H1 (cell line): ENCODE results near the gene OBP2B. TPM values are rescaled to one million over a fixed set of nuclear protein-coding genes. Genes with fewer than 3 reads are reported as not detected.

ENCODE experiments used
- CTCF ChIA-PET: fragments of 300-600 bp; sonication (Branson Sonifier 250); formaldehyde crosslinking; loops from one replicate; lab custom pipeline; 2021; ENCODE audit not compliant: partially characterized antibody; lab: Charles Lee
- POLR2A ChIA-PET: fragments of 300-600 bp; sonication (Branson Sonifier 250); formaldehyde crosslinking; loops from one replicate; lab custom pipeline; 2021; ENCODE audit warnings: inconsistent platforms; ENCODE audit not compliant: partially characterized antibody; lab: Charles Lee
- DNase-seq, 2 experiments: peaks; one replicate each; pipeline versions ENCODE4 v3.0.0 to v3.0.0-alpha.2; 2010 to 2022; ENCODE audit warnings: low spot score in 2 of 2, low read depth in 1 of 2, mixed read lengths in 1 of 2
- FAIRE-seq: peaks from 2 replicates; lab custom pipeline; 2011; peaks lifted over from hg19 to GRCh38; lab: Jason Lieb, UNC
- H2AFZ ChIP-seq: 2 replicates; pipeline ENCODE4 v1.8.1; 2012; ENCODE audit warnings: low read length, inconsistent platforms
- H2AK5ac ChIP-seq: 2 replicates; pipeline ENCODE4 v1.6.1; 2013; ENCODE audit warnings: low read depth, low read length
- H2BK120ac ChIP-seq: replicated peaks from 2 replicates; pipeline ENCODE3; 2013; ENCODE audit warnings: low read depth, low read length, inconsistent platforms
- H2BK12ac ChIP-seq: 2 replicates; pipeline ENCODE4 v1.6.1; 2013; ENCODE audit warnings: low read depth, low read length
- H2BK15ac ChIP-seq: 2 replicates; pipeline ENCODE4 v1.6.1; 2013; ENCODE audit warnings: low read length
- H2BK20ac ChIP-seq: 2 replicates; pipeline ENCODE4 v1.6.1; 2013; ENCODE audit warnings: low read length
- H2BK5ac ChIP-seq: 2 replicates; pipeline ENCODE4 v1.6.1; 2013; ENCODE audit warnings: low read depth, low read length
- H3K14ac ChIP-seq: 2 replicates; pipeline ENCODE4 v1.6.1; 2013; ENCODE audit warnings: inconsistent platforms; ENCODE audit not compliant: insufficient read length
- H3K18ac ChIP-seq: 2 replicates; pipeline ENCODE4 v1.6.1; 2013; ENCODE audit warnings: low read length; ENCODE audit errors: extremely low read depth
- H3K23ac ChIP-seq: 2 replicates; pipeline ENCODE4 v1.6.1; 2013; ENCODE audit warnings: inconsistent platforms; ENCODE audit not compliant: insufficient read length
- H3K23me2 ChIP-seq: 2 replicates; pipeline ENCODE4 v1.6.1; 2013; ENCODE audit warnings: low read depth, low read length
- H3K27ac ChIP-seq: 2 replicates; pipeline ENCODE4 v1.6.1; 2011; ENCODE audit warnings: low read depth, low read length, inconsistent platforms
- H3K27me3 ChIP-seq, 4 experiments: replicated peaks in 1 of 4; 1 replicate in 1 of 4; 2 replicates in 3 of 4; pipeline versions ENCODE4 v1.6.1 to v1.8.1; 2011 to 2013; ENCODE audit warnings: low read length in 3 of 4, mild to moderate bottlenecking in 3 of 4, inconsistent platforms in 2 of 4, mixed read lengths in 2 of 4, moderate library complexity in 1 of 4; ENCODE audit not compliant: control insufficient read depth in 3 of 4, insufficient read depth in 3 of 4; ENCODE audit errors: extremely low read depth in 1 of 4
- H3K36me3 ChIP-seq, 4 experiments: 2 replicates each; pipeline versions ENCODE4 v1.6.1 to v1.8.1; 2011 to 2013; ENCODE audit warnings: mild to moderate bottlenecking in 4 of 4, low read length in 3 of 4, moderate library complexity in 2 of 4, control low read depth in 1 of 4, inconsistent platforms in 1 of 4; ENCODE audit not compliant: insufficient read depth in 4 of 4, control insufficient read depth in 2 of 4
- H3K4ac ChIP-seq: replicated peaks from 2 replicates; pipeline ENCODE3; 2013; ENCODE audit warnings: low read length, low read depth, mixed read lengths, inconsistent platforms; ENCODE audit not compliant: insufficient read length
- H3K4me1 ChIP-seq, 4 experiments: replicated peaks in 1 of 4; 1 replicate in 1 of 4; 2 replicates in 3 of 4; pipeline versions ENCODE4 v1.6.1 to v1.8.1; 2011 to 2013; ENCODE audit warnings: low read length in 3 of 4, inconsistent platforms in 2 of 4, mixed read lengths in 1 of 4; ENCODE audit not compliant: insufficient read depth in 4 of 4, control insufficient read depth in 3 of 4
- H3K4me2 ChIP-seq, 2 experiments: 2 replicates each; pipeline versions ENCODE4 v1.6.1 to v1.8.1; 2011 to 2013; ENCODE audit warnings: low read depth in 2 of 2, low read length in 2 of 2, control low read depth in 1 of 2, inconsistent platforms in 1 of 2, mild to moderate bottlenecking in 1 of 2; ENCODE audit not compliant: insufficient read depth in 1 of 2
- H3K4me3 ChIP-seq, 4 experiments: fragments of 200-600, 300-600 bp in 1 of 4; sonication (generic), shearing (Covaris generic), sonication (Bioruptor Twin) in 1 of 4; 2 replicates each; pipeline versions ENCODE4 v1.5.1 to v1.8.1; 2011 to 2016; ENCODE audit warnings: low read length in 4 of 4, low read depth in 3 of 4, control low read depth in 2 of 4, inconsistent platforms in 2 of 4, mild to moderate bottlenecking in 2 of 4, mixed read lengths in 1 of 4, moderate library complexity in 1 of 4; ENCODE audit not compliant: insufficient read depth in 2 of 4; ENCODE audit errors: extremely low read depth in 1 of 4
- H3K56ac ChIP-seq: replicated peaks from 2 replicates; pipeline ENCODE3; 2013; ENCODE audit warnings: low read depth, mild to moderate bottlenecking, mixed read lengths, low read length, inconsistent platforms; ENCODE audit not compliant: insufficient read length
- H3K79me1 ChIP-seq: 2 replicates; pipeline ENCODE4 v1.6.1; 2013; ENCODE audit warnings: low read depth, low read length, control low read depth
- H3K79me2 ChIP-seq, 2 experiments: 2 replicates each; pipeline versions ENCODE4 v1.6.1 to v1.8.1; 2012 to 2013; ENCODE audit warnings: low read length in 2 of 2, mild to moderate bottlenecking in 2 of 2, inconsistent platforms in 1 of 2; ENCODE audit not compliant: insufficient read depth in 2 of 2, control insufficient read depth in 1 of 2
- H3K9ac ChIP-seq, 4 experiments: replicated peaks in 1 of 4; 1 replicate in 1 of 4; 2 replicates in 3 of 4; pipeline versions ENCODE4 v1.6.1 to v1.8.1; 2011 to 2013; ENCODE audit warnings: low read depth in 3 of 4, low read length in 3 of 4, control low read depth in 2 of 4, mild to moderate bottlenecking in 2 of 4, moderate library complexity in 2 of 4, inconsistent platforms in 1 of 4; ENCODE audit errors: extremely low read depth in 1 of 4
- H3K9me3 ChIP-seq, 2 experiments: 2 replicates each; pipeline versions ENCODE4 v1.6.1 to v1.8.1; 2012 to 2013; ENCODE audit warnings: mild to moderate bottlenecking in 2 of 2, moderate library complexity in 2 of 2, control low read depth in 1 of 2, inconsistent platforms in 1 of 2, low read depth in 1 of 2, low read length in 1 of 2, mixed read lengths in 1 of 2; ENCODE audit not compliant: insufficient read depth in 2 of 2
- H4K20me1 ChIP-seq, 2 experiments: replicated peaks in 1 of 2; 2 replicates each; pipeline versions ENCODE3 to v1.8.1; 2011 to 2013; ENCODE audit warnings: inconsistent platforms in 2 of 2, low read length in 2 of 2, mild to moderate bottlenecking in 1 of 2; ENCODE audit not compliant: insufficient read depth in 2 of 2, control insufficient read depth in 1 of 2
- H4K5ac ChIP-seq: 2 replicates; pipeline ENCODE4 v1.6.1; 2013; ENCODE audit warnings: low read length, low read depth, mixed read lengths, inconsistent platforms; ENCODE audit not compliant: insufficient read length
- H4K8ac ChIP-seq: 2 replicates; pipeline ENCODE4 v1.8.0; 2013; ENCODE audit warnings: mild to moderate bottlenecking, moderate library complexity, low read length, inconsistent platforms; ENCODE audit not compliant: insufficient read depth; ENCODE audit errors: extremely low read depth
- H4K91ac ChIP-seq: replicated peaks from 2 replicates; pipeline ENCODE3; 2013; ENCODE audit warnings: low read length, mixed read lengths, inconsistent platforms; ENCODE audit not compliant: insufficient read length
- WGBS, 2 experiments: shearing (Covaris generic) in 1 of 2; methylation state at CpG; one replicate each; pipeline versions ENCODE4 v1.1.6 to v1.1.7; 2013 to 2015; ENCODE audit warnings: low lambda C conversion rate in 2 of 2, mixed read lengths in 2 of 2, inconsistent platforms in 1 of 2, low coverage in 1 of 2, missing lambda C conversion rate in 1 of 2; ENCODE audit not compliant: insufficient replicate concordance in 2 of 2, insufficient coverage in 1 of 2, insufficient read length in 1 of 2; ENCODE audit errors: extremely low coverage in 1 of 2, missing lambda C conversion rate in 1 of 2; 5-methylcytosine and 5-hydroxymethylcytosine counted together
- polyA plus RNA-seq, 7 experiments: library from polyadenylated mRNA; depleted of rRNA in 3 of 7; stranded (reverse) in 5 of 7; unstranded in 2 of 7; fragments of >200 nt in 5 of 7; fragments of 200-250 nt in 2 of 7; gene quantifications; 1 replicate in 5 of 7; 2 replicates in 1 of 7; 4 replicates in 1 of 7; pipeline versions ENCODE4 v1.2.1 to v1.2.3, GENCODE V29; 2011 to 2013; ENCODE audit warnings: missing spikeins in 2 of 7, mixed read lengths in 2 of 7
- total RNA-seq: library from RNA; stranded (reverse); fragmentation: NEBNext Ultra II Directional; extraction: Animal tissue kit (Norgen Biotek cat#: 25700); gene quantifications from 2 replicates; pipeline ENCODE4 v1.2.1, GENCODE V29; 2021

The OBP2B gene
- total and polyA plus RNA-seq, 2 of the 8 experiments (the other 6 are each of a cell fraction or from before 2014, with no cell fraction given): not detected

- Histone ChIP-seq H2AFZ (no peak overlapping the region), H3K4me1 (no peaks in the 10 kb centered on the region), H3K9me3 (no peaks in the 10 kb centered on the region), H4K5ac (no peak overlapping the region), H3K18ac (no peak overlapping the region), H2BK15ac (no peak overlapping the region), H2BK12ac (no peak overlapping the region), H2BK5ac (no peak overlapping the region), H3K14ac (no peak overlapping the region), H2BK120ac (no peak overlapping the region), H3K4me2 (no peak overlapping the region), H3K23ac (no peak overlapping the region), H3K36me3 (no peaks in the 10 kb centered on the region), H3K9ac (no peak overlapping the region), H3K4ac (no peak overlapping the region), H3K23me2 (no peaks in the 10 kb centered on the region), H3K79me2 (no peaks in the 10 kb centered on the region), H2AK5ac (no peak overlapping the region), H4K20me1 (no peaks in the 10 kb centered on the region), H3K4me3 (no peak overlapping the region), H3K56ac (no peak overlapping the region), H3K27ac (no peak overlapping the region), H3K79me1 (no peaks in the 10 kb centered on the region), H2BK20ac (no peak overlapping the region), H4K8ac (no peak overlapping the region), H4K91ac (no peak overlapping the region), H3K27me3 (peaks cover 0 to 2% (median 0%) of the 10 kb centered on the region in 4 experiments; a peak in 2 of 7 replicates)
- POLR2A ChIA-PET: interaction anchor here (1.1 kb wide), 1 partner anchor 170 kb away, joined by 3 read pairs; no protein-coding TSS in a partner anchor
- CTCF ChIA-PET: interaction anchor here (0.6 to 2.8 kb wide), 26 partner anchors 8 to 306 kb away, joined by 3 to 12 read pairs (median 4); partner anchors contain the start of gene GBGT1
- DNase-seq (no peak), FAIRE-seq (no peak)
- WGBS, 2 experiments: 88% methylated on average over 5 of the region's 5 CpGs; no CpG with 5 or more reads in 1 of the 2 experiments
Measured at GRCh38 chr9:133180953-133181352, 28.1 kb downstream of the OBP2B start.
